Mesodermal cell (in vitro differentiated cells): ENCODE results near the gene MGMT.

Experiments
- H3K27ac ChIP-seq: 2 replicates; pipeline ENCODE4 v1.7.0; 2013; ENCODE audit warnings: mild to moderate bottlenecking, low read depth, low read length, moderate library complexity; ENCODE audit not compliant: severe bottlenecking
- H3K36me3 ChIP-seq: 2 replicates; pipeline ENCODE4 v1.7.1; 2013; ENCODE audit warnings: mild to moderate bottlenecking, low read length, moderate library complexity; ENCODE audit not compliant: control insufficient read depth, insufficient read depth
- H3K4me1 ChIP-seq: one replicate; pipeline ENCODE4 v1.7.1; 2013; ENCODE audit warnings: mild to moderate bottlenecking, low read length; ENCODE audit not compliant: insufficient read depth, control insufficient read depth, poor library complexity, severe bottlenecking
- H3K4me3 ChIP-seq: 2 replicates; pipeline ENCODE4 v1.7.0; 2013; ENCODE audit warnings: low read length, control low read depth, mild to moderate bottlenecking; ENCODE audit not compliant: insufficient read depth, poor library complexity, severe bottlenecking; ENCODE audit errors: extremely low read depth
- H3K9me3 ChIP-seq: 2 replicates; pipeline ENCODE4 v1.7.1; 2013; ENCODE audit warnings: mild to moderate bottlenecking, low read length, moderate library complexity; ENCODE audit not compliant: control insufficient read depth
- WGBS, 2 experiments: methylation state at CpG; one replicate each; pipeline ENCODE4 v1.1.5; 2013; ENCODE audit warnings: missing lambda C conversion rate in 2 of 2; ENCODE audit not compliant: insufficient coverage in 2 of 2; 5-methylcytosine and 5-hydroxymethylcytosine counted together

MGMT gene

DNA sequence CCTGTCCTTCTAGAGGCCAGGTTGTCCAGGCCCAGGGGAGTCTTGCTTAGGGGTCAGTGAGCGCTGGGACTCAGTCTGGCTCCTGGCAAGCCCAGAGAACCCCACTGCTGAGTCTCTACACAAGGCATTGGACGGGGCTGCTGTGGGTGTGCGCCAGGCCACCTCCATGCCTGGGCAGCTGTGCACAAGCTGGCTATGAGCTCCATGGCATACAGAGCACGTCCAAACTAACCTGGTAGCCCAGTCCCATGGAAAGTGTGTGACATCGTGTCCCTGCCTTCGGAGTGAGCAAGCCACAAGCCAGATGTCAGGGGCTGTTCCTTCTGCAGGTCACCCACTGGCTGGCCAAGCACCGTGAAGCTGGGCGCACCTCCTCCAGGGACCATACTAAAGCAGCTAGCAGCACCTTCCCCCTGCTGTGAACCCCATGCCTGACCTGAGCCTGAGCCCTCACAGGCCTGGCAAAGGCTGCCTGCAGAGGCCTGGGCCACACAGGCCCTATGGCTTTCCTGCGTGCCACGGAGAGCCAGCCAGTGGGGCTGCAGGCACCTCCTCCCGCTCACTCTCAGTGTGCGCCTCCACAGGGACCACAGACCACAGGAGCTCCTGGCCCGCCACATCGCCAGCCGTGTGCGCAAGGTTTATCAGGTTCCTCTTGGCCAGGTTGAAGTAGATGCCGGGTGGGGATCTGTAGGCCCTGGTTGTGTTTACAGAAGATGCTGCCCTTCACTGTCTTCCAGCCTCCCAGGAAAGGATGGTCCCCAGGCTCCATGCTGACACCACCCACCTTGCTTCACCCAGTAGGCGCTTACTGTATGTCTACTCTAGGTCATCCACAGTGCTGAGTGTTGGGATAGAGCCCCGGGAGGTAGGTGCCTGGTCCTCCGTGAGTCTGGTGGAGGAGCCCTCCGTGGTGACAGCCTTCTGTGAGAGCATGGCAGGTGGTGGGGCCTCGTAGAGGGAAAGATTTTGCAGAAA, 277.4 kb downstream of the MGMT start:
- Histone ChIP-seq H3K27ac (no peak overlapping the region), H3K36me3 (no peaks in the 10 kb centered on the region), H3K4me3 (no peak overlapping the region), H3K9me3 (peaks cover 10% of the 10 kb centered on the region), H3K4me1 (no peaks in the 10 kb centered on the region)
- 95% methylated on average over 16 to 20 of the region's 22 CpGs for WGBS, 2 experiments

DNA sequence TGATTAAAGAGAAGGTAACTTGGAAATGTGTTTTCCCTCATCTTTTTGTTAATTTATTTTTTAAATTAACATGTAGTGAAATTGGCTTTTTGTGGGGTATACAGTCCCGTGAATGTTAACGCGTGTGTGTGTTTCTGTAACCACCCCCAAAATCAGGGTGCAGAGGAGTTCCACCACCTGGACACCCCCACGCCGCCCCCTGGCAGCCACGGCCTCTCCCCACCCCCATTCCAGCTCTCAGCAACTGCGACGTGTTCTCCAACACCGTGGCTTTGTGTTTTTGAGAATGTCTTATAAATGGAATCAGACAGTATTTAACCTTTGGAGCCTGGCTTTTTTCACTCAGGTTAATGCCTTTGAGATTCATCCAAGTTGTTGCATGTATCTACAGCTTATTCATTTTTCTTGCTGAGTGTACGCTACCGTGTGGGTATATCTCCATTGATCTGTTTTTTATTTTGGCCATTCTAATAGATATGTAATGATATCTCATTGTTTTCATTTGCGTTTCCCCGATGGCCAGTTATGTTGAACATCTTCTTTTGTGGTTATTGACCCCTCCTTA, 278.2 kb downstream of the MGMT start:
- Histone ChIP-seq H3K36me3 (no peaks in the 10 kb centered on the region), H3K4me3 (no peak overlapping the region), H3K27ac (no peak overlapping the region), H3K4me1 (no peaks in the 10 kb centered on the region), H3K9me3 (peaks cover 10% of the 10 kb centered on the region)
- 100% methylated on average over 5 of the region's 13 CpGs for WGBS, 2 experiments

DNA sequence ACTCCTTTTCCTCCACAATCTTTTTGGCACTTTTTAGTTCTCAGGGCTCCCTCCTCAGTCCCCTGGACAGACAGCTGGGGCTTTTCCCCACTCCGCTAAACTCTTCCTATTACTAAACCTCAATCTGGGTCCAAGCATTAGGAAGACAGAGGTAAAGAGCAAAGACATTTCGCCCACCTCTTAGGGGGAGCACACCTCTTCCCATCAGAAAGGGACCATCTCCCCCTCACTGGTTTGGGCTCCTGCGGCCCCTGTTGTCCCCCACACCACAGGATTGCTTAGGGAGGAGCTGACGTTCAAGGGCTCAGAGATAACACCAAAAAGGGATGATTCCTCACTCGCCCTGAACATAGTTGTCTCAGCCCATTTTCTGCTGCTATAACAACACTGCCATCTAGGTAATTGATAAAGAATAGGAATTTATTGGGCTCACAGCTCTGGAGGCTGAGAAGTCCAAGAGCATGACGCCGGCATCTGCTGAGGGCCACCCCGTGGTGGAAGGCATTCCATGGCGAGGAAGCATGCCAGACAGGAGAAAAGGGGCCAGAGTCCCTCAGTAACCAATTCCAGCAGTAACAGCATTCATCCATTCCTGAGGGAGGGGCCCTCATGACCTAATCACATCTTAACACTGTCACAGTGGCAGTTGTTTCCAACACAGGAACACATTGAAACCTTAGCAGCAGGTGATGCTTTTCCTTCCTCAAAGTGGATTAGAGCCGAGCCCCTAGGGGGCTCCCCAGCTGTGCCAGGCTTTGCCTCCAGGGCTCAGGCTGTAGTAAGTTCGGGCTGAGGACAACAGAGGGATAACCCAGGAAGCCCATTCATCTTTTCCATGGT, 287.4 kb downstream of the MGMT start:
- Histone ChIP-seq H3K4me3 (no peak overlapping the region), H3K4me1 (no peaks in the 10 kb centered on the region), H3K9me3 (peaks cover 10% of the 10 kb centered on the region), H3K36me3 (no peaks in the 10 kb centered on the region), H3K27ac (no peak overlapping the region)
- 86 to 93% methylated on average over 6 to 9 of the region's 11 CpGs for WGBS, 2 experiments

DNA sequence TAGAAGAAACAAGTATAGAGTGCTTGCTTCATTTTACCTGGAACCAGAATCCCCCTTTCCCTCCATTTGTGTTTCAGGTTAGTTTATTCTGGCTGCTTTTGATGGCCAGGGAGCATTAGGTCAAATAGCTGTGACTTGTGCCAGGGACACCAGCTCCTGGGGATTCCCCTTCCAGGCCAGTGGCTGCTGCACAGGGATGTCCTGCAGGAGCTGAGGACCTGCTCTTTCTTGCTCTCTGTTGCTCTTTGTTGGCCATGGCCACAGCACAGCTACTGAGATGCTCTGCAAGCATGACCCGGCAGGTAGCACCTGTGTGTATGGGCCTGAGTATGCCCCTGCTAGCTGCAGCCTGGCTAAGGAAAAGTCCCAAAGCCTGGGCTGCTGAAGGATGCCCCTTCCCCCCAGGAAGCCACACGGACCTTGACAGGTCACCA, 288.1 kb downstream of the MGMT start:
- Histone ChIP-seq H3K27ac (no peak overlapping the region), H3K9me3 (peaks cover 10% of the 10 kb centered on the region), H3K36me3 (no peaks in the 10 kb centered on the region), H3K4me1 (no peaks in the 10 kb centered on the region), H3K4me3 (no peak overlapping the region)
- WGBS, 2 experiments, result 38 to 83% methylated on average over 1 of the region's 2 CpGs

DNA sequence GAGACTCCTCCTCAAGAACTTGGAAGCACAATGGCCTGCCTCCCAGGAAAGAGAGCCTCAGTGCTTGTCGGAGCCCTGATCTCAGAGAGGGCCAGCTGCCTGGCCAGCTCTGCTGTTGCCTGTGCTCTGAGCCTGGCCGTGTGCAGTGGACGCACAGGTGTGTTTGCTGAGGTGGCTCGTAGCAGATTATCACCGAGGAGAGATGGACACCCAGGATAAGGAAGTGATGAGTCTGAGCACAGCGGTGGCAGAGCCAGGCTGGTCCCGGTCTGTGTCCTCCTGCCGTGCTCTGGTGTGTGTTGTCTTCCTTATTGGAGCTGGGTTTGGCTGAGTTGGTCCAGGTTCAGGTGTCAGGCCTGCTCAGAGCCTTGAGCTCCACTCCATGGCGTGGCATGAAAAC, 288.6 kb downstream of the MGMT start:
- Histone ChIP-seq H3K4me1 (no peaks in the 10 kb centered on the region), H3K27ac (no peak overlapping the region), H3K4me3 (no peak overlapping the region), H3K9me3 (peaks cover 10% of the 10 kb centered on the region), H3K36me3 (no peaks in the 10 kb centered on the region)
- 89 to 93% methylated on average over 7 to 9 of the region's 9 CpGs for WGBS, 2 experiments

DNA sequence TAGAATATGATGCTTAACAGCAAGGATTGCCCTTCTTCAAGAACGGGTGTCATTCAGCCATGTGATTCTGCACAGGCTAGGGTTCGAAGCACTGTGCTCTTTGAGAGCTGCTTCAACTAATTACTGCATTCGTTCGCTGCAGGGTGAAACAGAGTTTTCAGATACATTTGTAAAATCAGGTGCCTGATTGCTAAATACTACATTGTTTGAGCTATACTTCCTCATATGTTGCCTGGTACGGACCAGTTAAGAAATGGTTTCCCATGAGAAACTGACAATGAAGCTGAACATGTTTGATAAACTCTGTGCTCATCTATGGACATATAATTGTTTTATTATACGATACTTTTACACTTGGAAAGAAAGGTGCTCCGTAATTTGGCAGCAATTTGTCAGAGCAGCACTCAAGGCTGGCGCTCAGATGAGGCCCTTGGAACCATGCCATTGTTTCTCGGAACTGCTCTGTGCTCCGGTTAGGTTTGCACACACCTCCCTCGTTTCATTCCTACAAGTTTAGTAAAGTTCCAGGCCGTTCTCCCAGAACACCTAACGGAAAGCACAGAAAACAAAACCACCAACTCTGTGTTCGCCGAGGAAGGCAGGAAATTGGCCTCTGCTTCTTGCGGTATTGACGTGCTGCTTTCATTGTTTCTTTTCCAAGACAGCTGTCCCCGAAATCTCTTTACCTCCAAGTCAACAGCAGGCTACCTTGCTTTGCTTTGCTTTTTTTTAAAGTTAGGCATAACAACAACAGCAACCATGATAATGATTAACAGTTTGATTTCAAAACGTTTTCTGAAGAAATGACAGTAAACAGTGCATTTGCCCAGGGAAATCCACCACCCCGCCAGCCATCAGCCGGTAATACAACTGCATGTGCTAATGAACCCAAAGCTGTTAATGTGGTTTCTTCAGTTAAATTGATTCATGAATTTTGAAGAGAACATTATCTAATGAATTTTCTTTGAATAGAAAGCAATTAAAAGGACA, 290.2 kb downstream of the MGMT start:
- 87 to 89% methylated on average over 19 to 21 of the region's 21 CpGs for WGBS, 2 experiments
- Histone ChIP-seq H3K4me3 (no peak overlapping the region), H3K27ac (no peak overlapping the region), H3K36me3 (no peaks in the 10 kb centered on the region), H3K9me3 (peaks cover 10% of the 10 kb centered on the region), H3K4me1 (no peaks in the 10 kb centered on the region)

DNA sequence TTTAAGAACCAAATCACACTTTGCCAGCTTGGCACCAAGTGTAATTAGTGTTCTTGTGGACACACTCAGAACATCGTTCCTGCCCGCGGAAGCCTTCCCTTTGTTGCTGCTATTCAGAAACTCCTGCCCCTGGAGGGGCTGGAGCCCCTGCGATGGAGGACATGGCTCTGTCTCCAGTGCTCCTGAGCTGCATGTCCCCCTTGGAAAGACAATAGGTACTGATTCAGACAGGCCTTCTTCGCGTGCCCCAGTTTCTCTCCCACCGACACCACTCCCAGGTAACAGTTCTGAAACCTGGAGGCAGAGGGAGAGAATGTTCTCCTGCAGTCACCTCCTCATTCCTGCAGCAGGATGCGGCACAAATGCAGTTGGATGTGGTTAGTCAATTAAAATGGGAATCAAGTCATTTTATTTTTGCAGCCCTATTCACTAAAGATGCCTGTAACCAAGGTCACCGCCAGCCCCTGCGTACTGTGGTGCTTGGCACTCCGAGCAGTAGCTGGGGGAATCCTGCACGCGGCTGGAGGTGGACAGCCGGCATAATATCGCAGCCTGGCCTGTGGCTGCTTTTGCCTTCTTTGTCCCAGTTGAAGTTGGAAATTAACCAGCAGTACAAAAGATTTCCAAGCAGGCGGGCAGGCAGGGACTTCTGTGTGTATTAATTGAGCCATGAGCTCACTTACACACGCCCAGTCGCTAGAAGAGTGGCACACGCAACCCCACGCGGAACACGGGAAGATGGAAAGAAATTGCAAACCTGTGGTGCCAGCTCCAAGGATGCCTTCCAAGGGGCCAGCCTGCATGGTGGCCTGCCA, 291.4 kb downstream of the MGMT start:
- Histone ChIP-seq H3K4me3 (no peak overlapping the region), H3K9me3 (peaks cover 10% of the 10 kb centered on the region), H3K27ac (no peak overlapping the region), H3K36me3 (no peaks in the 10 kb centered on the region), H3K4me1 (no peaks in the 10 kb centered on the region)
- 96% methylated on average over 18 to 22 of the region's 22 CpGs for WGBS, 2 experiments

DNA sequence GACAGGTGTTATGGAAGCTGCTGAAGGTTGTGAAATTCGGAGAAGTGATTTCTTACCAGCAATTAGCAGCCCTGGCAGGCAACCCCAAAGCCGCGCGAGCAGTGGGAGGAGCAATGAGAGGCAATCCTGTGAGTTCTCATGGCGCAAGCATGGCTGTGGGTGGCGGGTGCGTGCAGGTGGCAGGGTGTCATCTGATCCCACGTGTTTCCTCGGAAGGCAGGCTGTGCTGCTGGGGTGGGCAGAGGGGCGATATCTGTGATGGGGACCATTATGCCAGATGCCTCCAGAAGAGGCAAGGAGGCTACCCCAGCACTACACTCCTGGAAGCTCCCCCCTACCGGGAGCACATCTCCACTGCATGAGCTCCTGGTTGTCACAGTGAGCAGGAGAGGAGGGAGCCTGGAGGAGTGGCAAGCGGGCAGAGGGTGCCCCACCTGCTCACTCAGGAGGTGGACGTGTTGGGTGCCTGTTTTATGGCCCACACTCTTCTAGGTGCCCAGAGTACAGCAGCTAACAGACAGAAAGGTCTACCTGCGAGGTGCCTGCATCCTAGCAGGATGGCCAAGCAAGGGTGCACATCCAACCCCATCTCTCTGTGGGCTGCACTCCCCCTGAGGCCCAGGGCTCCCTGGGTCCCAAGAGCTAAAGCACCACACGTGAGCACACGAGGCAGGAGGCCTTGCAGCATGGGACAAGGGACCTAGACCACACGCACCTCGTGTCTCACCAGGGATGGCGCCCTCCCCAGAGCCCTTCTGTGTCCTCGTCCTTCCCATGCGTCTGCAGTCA, 292.4 kb downstream of the MGMT start:
- WGBS, 2 experiments, result 90 to 94% methylated on average over 15 to 18 of the region's 21 CpGs

DNA sequence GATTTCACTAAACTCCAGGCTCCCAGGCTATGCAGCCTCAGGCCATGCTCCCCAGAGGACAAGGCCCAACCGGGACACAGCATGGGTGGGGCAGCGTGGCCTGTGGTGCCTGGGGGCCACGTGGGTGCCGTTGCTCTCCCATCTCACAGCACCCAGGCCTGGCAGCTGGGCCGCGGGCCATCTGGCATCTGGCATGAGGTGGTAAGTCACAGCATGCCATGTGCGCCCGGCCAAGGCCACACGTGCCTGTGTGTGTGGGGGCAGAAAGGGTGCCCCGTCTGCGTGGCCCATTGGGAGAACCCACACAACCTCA, 292.9 kb downstream of the MGMT start:
- H3K4me1 ChIP-seq, result no peaks in the 10 kb centered on the region
- H3K9me3 ChIP-seq, result peaks cover 1% of the 10 kb centered on the region
- WGBS, 2 experiments, result 93 to 95% methylated on average over 6 to 11 of the region's 11 CpGs
- no peaks in the 10 kb centered on the region for H3K36me3 ChIP-seq
- H3K4me3 ChIP-seq, result no peak overlapping the region
- H3K27ac ChIP-seq, result no peak overlapping the region

More for the DNA sequence above, 292.4 kb downstream of the MGMT start:
- H3K36me3 ChIP-seq, result no peaks in the 10 kb centered on the region
- no peaks in the 10 kb centered on the region for H3K4me1 ChIP-seq
- H3K27ac ChIP-seq, result no peak overlapping the region
- H3K9me3 ChIP-seq, result peaks cover 7% of the 10 kb centered on the region
- no peak overlapping the region for H3K4me3 ChIP-seq
